ENCODE results near the gene TENM3.

The TENM3 gene

GRCh38 chr4:182348779-182349326 is 105.7 kb downstream of the TENM3 start:
- Histone ChIP-seq H3K9ac (ENCODE audit: low read depth, low read length) (no peak overlapping the region), H3K9me3 (ENCODE audit: insufficient read depth, low read length, severe bottlenecking) (no peaks in the 10 kb centered on the region), H3K79me2 (ENCODE audit: insufficient read depth, low read length) (no peaks in the 10 kb centered on the region), H3K27ac (ENCODE audit: low read length) (no peak overlapping the region), H4K20me1 (ENCODE audit: insufficient read depth, low read length) (no peaks in the 10 kb centered on the region), H3K36me3 (ENCODE audit: insufficient read depth, low read length) (no peaks in the 10 kb centered on the region), H3K4me3 (ENCODE audit: low read depth in 1 of 2, low read length in 2 of 2) (no peak overlapping the region), H3K4me2 (ENCODE audit: insufficient read depth, low read length) (no peak overlapping the region), H3K27me3 (ENCODE audit: insufficient read depth, low read length, poor library complexity) (no peaks in the 10 kb centered on the region), H2AFZ (ENCODE audit: low read depth, low read length) (no peak overlapping the region), H3K4me1 (ENCODE audit: insufficient read depth, low read length) (no peaks in the 10 kb centered on the region)
- DNase-seq, result no peak
- TF ChIP-seq CTCF (IDR thresholded peaks at IDR 0.05; ENCODE audit: borderline replicate concordance, extremely low read depth, low read length, poor library complexity, severe bottlenecking) (no peak), EZH2 (IDR thresholded peaks at IDR 0.05; ENCODE audit: borderline replicate concordance, low read depth, low read length, severe bottlenecking) (no peak)
- ATAC-seq (ENCODE audit: insufficient read depth, low read depth), result no peak

- Histone ChIP-seq H2AFZ (ENCODE audit: low read depth, low read length) (no peak overlapping the region), H3K4me3 (ENCODE audit: low read depth in 1 of 2, low read length in 2 of 2) (no peak overlapping the region), H3K9ac (ENCODE audit: low read depth, low read length) (no peak overlapping the region), H4K20me1 (ENCODE audit: insufficient read depth, low read length) (no peaks in the 10 kb centered on the region), H3K36me3 (ENCODE audit: insufficient read depth, low read length) (no peaks in the 10 kb centered on the region), H3K4me1 (ENCODE audit: insufficient read depth, low read length) (no peaks in the 10 kb centered on the region), H3K27ac (ENCODE audit: low read length) (no peak overlapping the region), H3K79me2 (ENCODE audit: insufficient read depth, low read length) (no peaks in the 10 kb centered on the region), H3K4me2 (ENCODE audit: insufficient read depth, low read length) (no peak overlapping the region), H3K9me3 (ENCODE audit: insufficient read depth, low read length, severe bottlenecking) (no peaks in the 10 kb centered on the region), H3K27me3 (ENCODE audit: insufficient read depth, low read length, poor library complexity) (no peaks in the 10 kb centered on the region)
- ATAC-seq (ENCODE audit: insufficient read depth, low read depth) (no peak), DNase-seq (no peak)
- TF ChIP-seq CTCF (IDR thresholded peaks at IDR 0.05; ENCODE audit: borderline replicate concordance, extremely low read depth, low read length, poor library complexity, severe bottlenecking), result no peak
- TF ChIP-seq EZH2 (IDR thresholded peaks at IDR 0.05; ENCODE audit: borderline replicate concordance, low read depth, low read length, severe bottlenecking), result no peak
Observed at GRCh38 chr4:182350041-182350440, 106.8 kb downstream of the TENM3 start.

- ATAC-seq (ENCODE audit: insufficient read depth, low read depth) (no peak), DNase-seq (no peak)
- Histone ChIP-seq H3K4me1 (ENCODE audit: insufficient read depth, low read length) (no peaks in the 10 kb centered on the region), H2AFZ (ENCODE audit: low read depth, low read length) (no peak overlapping the region), H3K27ac (ENCODE audit: low read length) (no peak overlapping the region), H3K36me3 (ENCODE audit: insufficient read depth, low read length) (no peaks in the 10 kb centered on the region), H3K9ac (ENCODE audit: low read depth, low read length) (no peak overlapping the region), H3K79me2 (ENCODE audit: insufficient read depth, low read length) (no peaks in the 10 kb centered on the region), H3K9me3 (ENCODE audit: insufficient read depth, low read length, severe bottlenecking) (no peaks in the 10 kb centered on the region), H3K4me2 (ENCODE audit: insufficient read depth, low read length) (no peak overlapping the region), H3K4me3 (ENCODE audit: low read depth in 1 of 2, low read length in 2 of 2) (no peak overlapping the region), H4K20me1 (ENCODE audit: insufficient read depth, low read length) (no peaks in the 10 kb centered on the region), H3K27me3 (ENCODE audit: insufficient read depth, low read length, poor library complexity) (no peaks in the 10 kb centered on the region)
- TF ChIP-seq EZH2 (IDR thresholded peaks at IDR 0.05; ENCODE audit: borderline replicate concordance, low read depth, low read length, severe bottlenecking), result no peak
- no peak for TF ChIP-seq CTCF (IDR thresholded peaks at IDR 0.05; ENCODE audit: borderline replicate concordance, extremely low read depth, low read length, poor library complexity, severe bottlenecking)
Observed at GRCh38 chr4:182351485-182351884, 108.3 kb downstream of the TENM3 start.

GRCh38 chr4:182354106-182354505 is 110.9 kb downstream of the TENM3 start:
- Histone ChIP-seq H2AFZ (ENCODE audit: low read depth, low read length) (no peak overlapping the region), H3K4me2 (ENCODE audit: insufficient read depth, low read length) (no peak overlapping the region), H3K79me2 (ENCODE audit: insufficient read depth, low read length) (no peaks in the 10 kb centered on the region), H3K36me3 (ENCODE audit: insufficient read depth, low read length) (no peaks in the 10 kb centered on the region), H4K20me1 (ENCODE audit: insufficient read depth, low read length) (no peaks in the 10 kb centered on the region), H3K9ac (ENCODE audit: low read depth, low read length) (no peak overlapping the region), H3K27me3 (ENCODE audit: insufficient read depth, low read length, poor library complexity) (no peaks in the 10 kb centered on the region), H3K9me3 (ENCODE audit: insufficient read depth, low read length, severe bottlenecking) (no peaks in the 10 kb centered on the region), H3K4me1 (ENCODE audit: insufficient read depth, low read length) (no peaks in the 10 kb centered on the region), H3K4me3 (ENCODE audit: low read depth in 1 of 2, low read length in 2 of 2) (no peak overlapping the region), H3K27ac (ENCODE audit: low read length) (no peak overlapping the region)
- ATAC-seq (ENCODE audit: insufficient read depth, low read depth) (no peak), DNase-seq (no peak)
- TF ChIP-seq EZH2 (IDR thresholded peaks at IDR 0.05; ENCODE audit: borderline replicate concordance, low read depth, low read length, severe bottlenecking) (no peak), CTCF (IDR thresholded peaks at IDR 0.05; ENCODE audit: borderline replicate concordance, extremely low read depth, low read length, poor library complexity, severe bottlenecking) (no peak)
